ENCODE data around the gene CLCA1.

The CLCA1 gene, protein sequence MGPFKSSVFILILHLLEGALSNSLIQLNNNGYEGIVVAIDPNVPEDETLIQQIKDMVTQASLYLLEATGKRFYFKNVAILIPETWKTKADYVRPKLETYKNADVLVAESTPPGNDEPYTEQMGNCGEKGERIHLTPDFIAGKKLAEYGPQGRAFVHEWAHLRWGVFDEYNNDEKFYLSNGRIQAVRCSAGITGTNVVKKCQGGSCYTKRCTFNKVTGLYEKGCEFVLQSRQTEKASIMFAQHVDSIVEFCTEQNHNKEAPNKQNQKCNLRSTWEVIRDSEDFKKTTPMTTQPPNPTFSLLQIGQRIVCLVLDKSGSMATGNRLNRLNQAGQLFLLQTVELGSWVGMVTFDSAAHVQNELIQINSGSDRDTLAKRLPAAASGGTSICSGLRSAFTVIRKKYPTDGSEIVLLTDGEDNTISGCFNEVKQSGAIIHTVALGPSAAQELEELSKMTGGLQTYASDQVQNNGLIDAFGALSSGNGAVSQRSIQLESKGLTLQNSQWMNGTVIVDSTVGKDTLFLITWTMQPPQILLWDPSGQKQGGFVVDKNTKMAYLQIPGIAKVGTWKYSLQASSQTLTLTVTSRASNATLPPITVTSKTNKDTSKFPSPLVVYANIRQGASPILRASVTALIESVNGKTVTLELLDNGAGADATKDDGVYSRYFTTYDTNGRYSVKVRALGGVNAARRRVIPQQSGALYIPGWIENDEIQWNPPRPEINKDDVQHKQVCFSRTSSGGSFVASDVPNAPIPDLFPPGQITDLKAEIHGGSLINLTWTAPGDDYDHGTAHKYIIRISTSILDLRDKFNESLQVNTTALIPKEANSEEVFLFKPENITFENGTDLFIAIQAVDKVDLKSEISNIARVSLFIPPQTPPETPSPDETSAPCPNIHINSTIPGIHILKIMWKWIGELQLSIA

DNA sequence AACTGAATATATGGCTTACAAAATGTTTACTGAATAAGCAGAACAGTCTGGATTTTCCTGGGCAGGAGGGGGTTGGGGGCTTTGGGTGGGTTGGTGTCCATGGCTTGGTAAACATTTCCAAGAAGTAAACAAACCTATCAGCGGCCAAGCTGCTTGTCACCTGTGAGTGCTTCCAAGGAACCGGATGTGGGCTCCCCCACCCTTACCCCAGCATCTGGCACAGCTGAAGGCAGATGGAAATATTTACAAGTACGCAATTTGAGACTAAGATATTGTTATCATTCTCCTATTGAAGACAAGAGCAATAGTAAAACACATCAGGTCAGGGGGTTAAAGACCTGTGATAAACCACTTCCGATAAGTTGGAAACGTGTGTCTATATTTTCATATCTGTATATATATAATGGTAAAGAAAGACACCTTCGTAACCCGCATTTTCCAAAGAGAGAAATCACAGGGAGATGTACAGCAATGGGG, at the start of gene CLCA1:
Gene CLCA1, plus strand, starts transcription at position 427 of the 477 bp plus-strand sequence. Its CDS starts 45 bp downstream, at position 472.
- DNase-seq (ENCODE audit: low read depth), result no peak

DNA sequence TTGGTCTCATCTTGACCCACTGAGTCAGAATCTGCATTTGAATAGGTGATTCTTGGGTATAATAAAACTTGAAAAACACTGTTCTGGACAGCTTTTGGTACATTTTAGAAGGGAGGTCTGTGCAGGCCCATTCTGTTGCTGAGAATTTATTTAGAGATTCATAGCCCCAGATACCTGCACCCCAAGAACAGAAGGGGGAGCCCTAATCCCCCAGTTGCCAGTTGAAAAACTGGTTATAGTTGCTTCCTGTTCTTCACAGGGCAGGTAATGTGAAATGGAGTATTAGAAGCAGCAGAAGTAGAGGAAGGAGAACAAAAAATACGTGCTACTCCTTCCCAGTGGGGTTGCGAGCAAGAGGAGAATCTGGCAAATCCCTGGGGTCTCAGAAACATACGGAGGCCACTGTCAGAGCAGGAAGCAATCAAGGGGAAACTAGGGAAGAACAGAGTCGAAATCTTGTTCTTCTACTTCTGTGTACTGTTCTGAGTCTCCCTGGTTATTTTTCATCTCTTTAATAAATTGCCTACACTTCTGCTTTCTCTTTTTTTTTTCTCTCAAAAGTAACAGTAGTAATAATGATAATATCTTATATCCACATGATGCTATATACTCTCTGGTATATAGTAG, 49.3 kb upstream of the CLCA1 start:
- DNase-seq (ENCODE audit: low read depth), result no peak

GRCh38 chr1:86421601-86422280, 47.0 kb upstream of the CLCA1 start:
- DNase-seq (ENCODE audit: low read depth), result no peak

GRCh38 chr1:86423473-86423872, 45.3 kb upstream of the CLCA1 start:
- DNase-seq (ENCODE audit: low read depth), result no peak

GRCh38 chr1:86423873-86424272, 44.9 kb upstream of the CLCA1 start, which contains the start of gene CLCA2:
Gene CLCA2 (plus strand): TSS chr1:86424171. CDS start chr1:86424248, 77 bp downstream.
- no peak for DNase-seq (ENCODE audit: low read depth)

GRCh38 chr1:86429122-86429725, 39.5 kb upstream of the CLCA1 start:
- DNase-seq (ENCODE audit: low read depth), result no peak

- DNase-seq (ENCODE audit: low read depth), result no peak
Measured at GRCh38 chr1:86429835-86430234, 38.9 kb upstream of the CLCA1 start.

DNA sequence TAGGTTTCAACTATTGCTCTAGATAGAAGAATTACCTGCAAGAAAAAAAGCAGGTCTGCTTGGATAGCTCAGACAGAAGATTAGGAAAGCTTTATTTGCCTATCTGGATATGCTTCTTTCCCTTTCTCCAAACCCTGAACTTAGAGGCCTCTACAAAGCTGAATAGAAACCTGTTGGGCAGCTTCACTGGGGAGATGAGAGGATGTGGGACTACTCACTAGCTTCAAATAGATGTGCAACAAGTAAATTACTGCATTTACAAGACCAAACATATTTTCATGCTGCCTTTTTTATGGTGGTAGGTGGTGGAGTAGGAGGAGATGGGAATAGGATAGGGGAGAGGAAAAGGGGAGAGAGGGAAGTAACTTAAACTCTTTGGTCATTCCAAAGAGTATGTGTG, 38.4 kb upstream of the CLCA1 start:
- no peak for DNase-seq (ENCODE audit: low read depth)

GRCh38 chr1:86434059-86434458, 34.7 kb upstream of the CLCA1 start:
- DNase-seq (ENCODE audit: low read depth), result no peak

DNA sequence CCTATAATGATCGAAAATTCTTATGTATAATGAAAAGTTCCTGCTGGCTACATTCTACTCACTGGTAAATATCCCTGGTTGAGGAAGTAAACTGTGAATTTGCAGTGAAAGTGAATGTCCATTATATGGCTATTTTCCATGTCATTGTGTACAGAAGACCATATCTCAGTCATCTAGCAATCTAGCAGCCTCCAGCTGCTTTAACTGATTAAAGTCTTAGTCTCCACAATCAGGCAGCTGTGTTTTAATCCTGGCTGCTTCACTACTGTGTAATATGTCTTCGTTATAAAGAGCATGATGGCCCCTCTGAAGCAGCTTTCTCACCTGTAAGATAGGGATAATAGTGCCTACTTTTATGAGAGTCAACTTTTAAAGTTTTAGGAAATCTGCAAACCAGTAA, 33.4 kb upstream of the CLCA1 start:
- DNase-seq (ENCODE audit: low read depth), result no peak

GRCh38 chr1:86436041-86436440, 32.7 kb upstream of the CLCA1 start:
- no peak for DNase-seq (ENCODE audit: low read depth)

GRCh38 chr1:86441581-86441980, 27.1 kb upstream of the CLCA1 start:
- no peak for DNase-seq (ENCODE audit: low read depth)

- no peak for DNase-seq (ENCODE audit: low read depth)
Measured at GRCh38 chr1:86441997-86442396, 26.7 kb upstream of the CLCA1 start.

DNA sequence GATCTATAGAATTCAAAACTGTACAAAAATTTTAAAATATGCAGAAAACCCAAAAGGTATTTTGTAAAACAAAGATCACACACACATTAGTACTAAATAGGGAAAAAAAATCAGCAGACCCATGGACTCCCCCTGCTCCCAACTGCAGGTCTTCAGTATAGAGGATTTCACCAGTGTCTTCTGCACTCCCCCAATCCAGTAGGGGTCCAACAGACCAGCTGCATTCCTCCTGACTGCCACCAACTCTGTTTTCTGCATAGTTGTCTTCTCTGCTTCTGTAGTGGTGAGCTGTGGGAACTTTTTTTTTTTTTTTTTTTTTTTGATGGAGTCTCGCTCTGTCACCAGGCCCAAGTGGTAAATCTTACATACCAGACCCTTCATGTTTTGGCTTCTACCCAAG, 22.8 kb upstream of the CLCA1 start:
- no peak for DNase-seq (ENCODE audit: low read depth)

DNA sequence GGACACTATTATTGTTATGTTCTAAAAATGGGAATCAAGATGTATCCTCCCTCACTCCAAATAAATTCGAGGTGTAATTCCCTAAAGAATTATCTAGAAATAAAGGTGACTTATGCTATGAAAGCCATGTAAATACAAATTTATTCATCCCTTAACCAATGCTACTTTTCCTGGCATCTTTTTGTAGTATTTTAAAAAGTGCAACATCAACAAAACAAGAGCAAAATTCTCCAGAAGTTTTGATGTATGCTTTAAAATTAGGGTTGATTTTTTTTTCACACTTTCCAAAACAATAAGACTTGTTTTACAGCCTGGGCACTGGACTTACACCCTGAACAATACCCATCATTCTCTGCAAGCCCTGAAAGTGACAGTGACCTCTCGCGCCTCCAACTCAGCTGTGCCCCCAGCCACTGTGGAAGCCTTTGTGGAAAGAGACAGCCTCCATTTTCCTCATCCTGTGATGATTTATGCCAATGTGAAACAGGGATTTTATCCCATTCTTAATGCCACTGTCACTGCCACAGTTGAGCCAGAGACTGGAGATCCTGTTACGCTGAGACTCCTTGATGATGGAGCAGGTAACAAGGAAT, 21.4 kb upstream of the CLCA1 start:
- no peak for DNase-seq (ENCODE audit: low read depth)

DNA sequence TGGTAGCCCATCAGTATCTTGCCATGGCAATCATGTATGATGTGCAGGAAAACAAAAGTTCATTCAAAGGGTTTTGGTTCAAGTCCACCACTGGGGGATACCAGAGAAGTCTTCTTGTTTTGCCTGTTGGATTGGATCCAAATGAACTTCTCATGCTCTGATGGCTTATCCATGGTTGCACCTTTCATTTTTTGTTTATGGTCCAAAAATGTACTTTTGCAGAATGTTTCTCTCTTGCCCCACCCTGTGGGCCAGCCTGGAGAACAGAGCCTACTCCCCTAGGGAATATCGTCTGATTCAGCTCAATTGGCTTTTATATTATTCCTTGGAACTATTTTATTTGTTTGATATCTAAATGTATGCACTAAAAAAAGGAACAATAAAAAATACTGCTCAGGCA, 20.1 kb upstream of the CLCA1 start:
- no peak for DNase-seq (ENCODE audit: low read depth)

DNA sequence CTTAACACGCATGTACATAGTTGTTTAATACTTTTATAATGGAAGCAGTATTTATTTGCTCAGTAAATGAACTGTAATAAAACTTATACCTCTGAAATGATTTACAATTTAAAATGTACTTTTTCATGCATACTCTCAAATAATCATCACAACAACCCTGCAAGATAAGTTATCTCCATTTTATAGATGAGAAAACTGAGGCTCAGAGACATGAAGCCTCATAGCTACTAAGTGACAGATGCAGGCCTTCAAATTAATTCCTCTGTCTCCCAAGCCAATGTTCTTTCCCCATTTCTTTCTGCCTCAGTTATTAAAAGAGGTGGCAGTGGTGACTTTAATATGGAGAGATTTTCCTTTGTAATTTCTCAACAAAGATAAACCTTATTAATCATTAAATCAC, 19.6 kb upstream of the CLCA1 start:
- DNase-seq (ENCODE audit: low read depth), result no peak

- no peak for DNase-seq (ENCODE audit: low read depth)
Measured at GRCh38 chr1:86450847-86451246, 17.9 kb upstream of the CLCA1 start.

- no peak for DNase-seq (ENCODE audit: low read depth)
Measured at GRCh38 chr1:86453664-86454063, 15.1 kb upstream of the CLCA1 start.

- DNase-seq (ENCODE audit: low read depth), result no peak
Measured at GRCh38 chr1:86455073-86455472, 13.7 kb upstream of the CLCA1 start.

GRCh38 chr1:86460998-86461397, 7.7 kb upstream of the CLCA1 start:
- no peak for DNase-seq (ENCODE audit: low read depth)

Measured in stimulated activated CD8-positive, alpha-beta memory T cell treated with anti-CD3 and anti-CD28 coated beads, Interleukin-4, amount 100 ng/mL, for 24 hours (primary cell).